HG03066 (cell line): ENCODE measurements around the gene ODC1.

ENCODE experiments used
- ATAC-seq: cut with Tn5 transposase; IDR thresholded peaks from one replicate; pipeline ENCODE4 v1.9.1; 2021; ENCODE audit warnings: low read depth; ENCODE audit not compliant: unreplicated experiment

ODC1 gene

GRCh38 chr2:10404324-10405143 lies 43.6 kb downstream of the ODC1 start:
- ATAC-seq, result no peak

GRCh38 chr2:10402653-10403215 lies 45.4 kb downstream of the ODC1 start:
- no peak for ATAC-seq

- ATAC-seq, result no peak
These were observed 46.0 kb downstream of the ODC1 start for GRCh38 chr2:10402062-10402585.

GRCh38 chr2:10400978-10401951 lies 46.9 kb downstream of the ODC1 start:
- ATAC-seq, result no peak

- ATAC-seq, result no peak
These were observed 47.6 kb downstream of the ODC1 start for GRCh38 chr2:10400568-10400977.

GRCh38 chr2:10400002-10400401 lies 48.1 kb downstream of the ODC1 start:
- ATAC-seq, result no peak

- no peak for ATAC-seq
These were observed 48.8 kb downstream of the ODC1 start for GRCh38 chr2:10399358-10399757.

GRCh38 chr2:10398496-10398895 lies 49.6 kb downstream of the ODC1 start:
- ATAC-seq, result no peak

GRCh38 chr2:10397878-10398277 lies 50.2 kb downstream of the ODC1 start:
- no peak for ATAC-seq

GRCh38 chr2:10397297-10397875 lies 50.7 kb downstream of the ODC1 start:
- ATAC-seq, result no peak

GRCh38 chr2:10396464-10396863 lies 51.7 kb downstream of the ODC1 start:
- no peak for ATAC-seq

GRCh38 chr2:10395893-10396292 lies 52.2 kb downstream of the ODC1 start:
- ATAC-seq, result no peak

GRCh38 chr2:10393640-10393982 lies 54.5 kb downstream of the ODC1 start:
- ATAC-seq, result no peak

- no peak for ATAC-seq
These were observed 55.0 kb downstream of the ODC1 start for GRCh38 chr2:10392951-10393639.

- no peak for ATAC-seq
These were observed 55.6 kb downstream of the ODC1 start for GRCh38 chr2:10392548-10392947.

- ATAC-seq, result no peak
These were observed 56.0 kb downstream of the ODC1 start for GRCh38 chr2:10392100-10392499.

GRCh38 chr2:10390369-10390801 lies 57.7 kb downstream of the ODC1 start:
- no peak for ATAC-seq
